GM12801 (cell line): ENCODE measurements around the gene EPS15.

ENCODE experiments used
- CTCF ChIP-seq: IDR thresholded peaks from one replicate; pipeline ENCODE4 v1.5.1; 2011; ENCODE audit warnings: control low read depth; ENCODE audit not compliant: insufficient read length; ENCODE audit errors: extremely low read depth

Gene EPS15

DNA sequence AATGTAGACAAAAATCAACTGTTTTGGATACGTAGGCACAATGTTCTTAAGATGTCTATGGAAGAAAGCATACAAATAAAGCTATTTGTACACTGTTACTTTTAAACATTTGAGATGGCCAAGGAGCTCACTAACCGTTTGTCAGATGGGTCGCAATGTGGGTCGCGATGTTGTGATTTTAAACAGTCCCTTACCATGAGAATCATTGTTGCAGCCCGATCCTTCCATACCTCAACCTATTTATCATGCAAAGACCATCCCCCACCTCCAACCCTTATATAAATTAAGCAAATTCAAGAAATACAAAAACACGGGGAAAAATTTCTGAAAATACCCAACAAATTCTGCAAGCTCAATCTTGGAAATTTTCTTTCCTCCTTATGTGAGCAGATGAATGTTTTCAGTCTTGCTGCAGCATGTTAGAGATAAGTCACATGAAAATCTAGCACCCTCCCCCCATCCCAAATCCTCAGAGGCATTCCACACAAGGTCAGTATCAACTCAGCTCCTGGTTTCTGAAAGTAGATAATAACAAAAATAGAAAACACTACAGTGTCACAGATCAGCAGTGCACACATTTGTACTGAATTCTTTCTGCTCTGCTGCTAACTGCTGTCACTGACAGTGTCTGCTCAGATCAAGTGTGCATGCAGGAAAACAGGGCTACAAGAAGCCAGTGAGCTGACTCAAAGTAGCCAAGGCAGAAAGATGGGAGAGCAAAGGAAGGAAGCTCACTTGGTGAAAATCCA lies 95.8 kb downstream of the EPS15 start:
- no peak for TF ChIP-seq CTCF

- no peak for TF ChIP-seq CTCF
These were observed 96.5 kb downstream of the EPS15 start for GRCh38 chr1:51422367-51423072.

DNA sequence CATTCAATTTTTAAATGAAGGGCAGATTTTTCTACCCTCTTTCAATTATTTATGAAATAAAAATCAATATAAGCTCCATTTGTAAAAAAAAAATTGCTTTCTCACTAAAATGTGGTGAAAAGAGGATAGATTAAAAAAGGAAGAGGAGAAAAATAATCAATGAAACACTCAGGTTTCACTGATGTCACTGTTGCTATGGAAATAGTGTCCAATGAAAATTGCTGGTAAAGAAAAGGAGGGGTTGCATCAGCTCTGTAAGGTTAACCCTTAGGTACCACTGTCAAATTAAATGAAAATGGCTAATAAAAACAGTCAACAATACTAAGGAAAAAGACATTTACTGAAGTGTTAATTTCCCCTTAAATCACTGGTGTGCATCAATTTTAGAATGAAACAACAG lies 97.1 kb downstream of the EPS15 start:
- no peak for TF ChIP-seq CTCF

GRCh38 chr1:51420867-51421627 lies 98.0 kb downstream of the EPS15 start:
- no peak for TF ChIP-seq CTCF

DNA sequence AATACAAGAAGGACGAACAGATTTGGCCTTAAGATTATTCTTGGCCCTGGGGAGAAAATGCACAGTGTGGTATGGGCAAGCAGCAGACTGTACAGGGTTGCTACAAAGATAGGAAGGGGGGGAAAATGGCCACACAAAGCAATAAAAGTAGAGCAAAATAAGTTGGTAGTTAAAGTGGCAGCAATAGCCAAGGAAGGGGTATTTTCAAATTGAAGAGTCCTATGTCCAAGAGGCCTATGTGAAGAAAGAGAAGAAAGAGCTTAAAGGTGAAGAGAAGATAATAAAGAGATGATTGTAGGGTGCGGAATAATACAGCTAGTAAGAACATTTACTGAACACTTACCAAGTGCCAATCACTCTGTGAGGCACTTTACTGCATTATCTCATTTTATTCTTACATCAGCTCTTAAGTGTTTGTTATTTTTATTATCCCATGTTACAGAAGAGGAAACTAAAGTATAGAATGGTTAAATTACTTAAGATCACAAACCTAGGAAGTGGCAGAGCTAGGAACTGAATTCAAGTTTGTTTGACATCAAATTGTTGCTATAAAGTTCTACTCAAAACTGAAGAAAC lies 100.6 kb downstream of the EPS15 start:
- no peak for TF ChIP-seq CTCF

DNA sequence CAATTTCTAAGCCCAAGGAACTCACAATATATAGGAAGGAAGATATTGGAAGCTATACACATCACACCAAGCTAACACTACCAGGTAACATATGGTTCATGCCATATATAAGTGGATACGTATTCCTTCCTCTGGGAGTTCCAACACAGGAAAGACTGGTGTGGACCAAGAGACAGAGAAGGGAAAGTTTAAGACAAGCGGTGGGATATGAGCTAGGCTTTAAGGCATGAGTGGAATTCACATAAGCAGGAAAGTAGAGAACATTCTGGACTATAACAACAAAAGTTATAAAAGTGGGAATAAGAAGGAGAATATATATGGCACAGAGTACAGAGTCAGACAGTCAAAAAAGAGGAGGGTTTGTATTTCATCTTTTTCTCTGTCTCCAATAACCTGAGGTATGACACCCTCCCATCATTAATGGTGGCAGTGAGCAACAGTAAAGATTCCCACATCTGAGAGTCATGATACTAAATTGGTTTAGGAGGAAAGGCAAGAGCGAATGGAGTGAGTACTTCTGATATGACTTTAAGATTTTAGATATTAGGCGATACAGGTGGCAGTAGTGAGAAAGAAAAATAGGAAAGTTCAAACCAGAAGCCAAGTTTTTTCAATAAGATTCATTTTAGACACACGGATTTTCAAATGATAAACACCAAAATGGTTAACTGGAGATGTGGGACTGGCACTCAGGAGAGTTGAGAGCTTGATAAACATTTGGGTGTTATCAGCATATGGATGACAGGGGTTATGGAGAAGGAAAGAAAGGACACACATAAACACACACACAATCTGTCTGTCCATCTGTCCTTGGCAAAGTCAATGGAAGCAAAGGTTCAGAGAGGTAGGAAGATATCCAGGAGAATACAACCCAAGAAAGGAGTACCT lies 101.3 kb downstream of the EPS15 start:
- TF ChIP-seq CTCF, result no peak

GRCh38 chr1:51416910-51417309 lies 102.2 kb downstream of the EPS15 start:
- TF ChIP-seq CTCF, result no peak
